Skeletal muscle satellite cell (primary cell): Measurements from ENCODE around the gene B3GNT3.

ENCODE experiments used
- H3K27me3 ChIP-seq: 2 replicates; pipeline ENCODE4 v1.7.0; 2013; ENCODE audit warnings: low read length; ENCODE audit not compliant: control insufficient read depth, insufficient read depth
- H3K36me3 ChIP-seq: 2 replicates; pipeline ENCODE4 v1.7.0; 2013; ENCODE audit warnings: mild to moderate bottlenecking, control low read depth, low read length; ENCODE audit not compliant: insufficient read depth
- H3K4me1 ChIP-seq: 2 replicates; pipeline ENCODE4 v1.7.0; 2013; ENCODE audit warnings: low read length; ENCODE audit not compliant: control insufficient read depth, insufficient read depth
- H3K4me2 ChIP-seq: 2 replicates; pipeline ENCODE4 v1.7.0; 2013; ENCODE audit warnings: mild to moderate bottlenecking, low read length
- H3K4me3 ChIP-seq: 2 replicates; pipeline ENCODE4 v1.7.0; 2013; ENCODE audit warnings: low read length
- H3K9ac ChIP-seq: 2 replicates; pipeline ENCODE4 v1.7.0; 2013; ENCODE audit warnings: mild to moderate bottlenecking, low read depth, low read length, moderate library complexity
- H3K9me3 ChIP-seq: replicated peaks from 2 replicates; pipeline ENCODE4 v1.7.0; 2013; ENCODE audit warnings: mild to moderate bottlenecking, control low read depth, low read length

B3GNT3 gene

GRCh38 chr19:17830567-17831418 lies 35.9 kb downstream of the B3GNT3 start:
- Histone ChIP-seq H3K4me3 (no peak overlapping the region), H3K4me2 (peak overlapping the region; percentile 58), H3K27me3 (peaks cover 48% of the 10 kb centered on the region), H3K9ac (no peak overlapping the region), H3K36me3 (no peaks in the 10 kb centered on the region), H3K4me1 (peaks cover 3% of the 10 kb centered on the region), H3K9me3 (no peaks in the 10 kb centered on the region)

- Histone ChIP-seq H3K9me3 (no peaks in the 10 kb centered on the region), H3K36me3 (no peaks in the 10 kb centered on the region), H3K4me1 (peaks cover 3% of the 10 kb centered on the region), H3K27me3 (peaks cover 54% of the 10 kb centered on the region), H3K4me2 (peak overlapping the region; percentile 58), H3K9ac (no peak overlapping the region), H3K4me3 (no peak overlapping the region)
Observed at GRCh38 chr19:17831419-17831888, 36.5 kb downstream of the B3GNT3 start.

- no peaks in the 10 kb centered on the region for H3K9me3 ChIP-seq
- no peak overlapping the region for H3K4me2 ChIP-seq
- no peaks in the 10 kb centered on the region for H3K36me3 ChIP-seq
- H3K27me3 ChIP-seq: peaks cover 58% of the 10 kb centered on the region
- no peak overlapping the region for H3K9ac ChIP-seq
- no peak overlapping the region for H3K4me3 ChIP-seq
- H3K4me1 ChIP-seq: peaks cover 3% of the 10 kb centered on the region
Observed at GRCh38 chr19:17832443-17833208, 37.7 kb downstream of the B3GNT3 start.

- Histone ChIP-seq H3K4me1 (peaks cover 3% of the 10 kb centered on the region), H3K4me3 (no peak overlapping the region), H3K36me3 (no peaks in the 10 kb centered on the region), H3K27me3 (peaks cover 70% of the 10 kb centered on the region), H3K4me2 (no peak overlapping the region), H3K9ac (no peak overlapping the region), H3K9me3 (no peaks in the 10 kb centered on the region)
Observed at GRCh38 chr19:17834350-17835181, 39.6 kb downstream of the B3GNT3 start.

GRCh38 chr19:17835182-17836006 lies 40.5 kb downstream of the B3GNT3 start:
- H3K4me1 ChIP-seq: peaks cover 3% of the 10 kb centered on the region
- H3K4me3 ChIP-seq: no peak overlapping the region
- peaks cover 71% of the 10 kb centered on the region for H3K27me3 ChIP-seq
- H3K36me3 ChIP-seq: no peaks in the 10 kb centered on the region
- H3K4me2 ChIP-seq: no peak overlapping the region
- H3K9me3 ChIP-seq: no peaks in the 10 kb centered on the region
- H3K9ac ChIP-seq: no peak overlapping the region

GRCh38 chr19:17836530-17836929 lies 41.6 kb downstream of the B3GNT3 start:
- peaks cover 2% of the 10 kb centered on the region for H3K4me1 ChIP-seq
- no peaks in the 10 kb centered on the region for H3K9me3 ChIP-seq
- peaks cover 72% of the 10 kb centered on the region for H3K27me3 ChIP-seq
- H3K9ac ChIP-seq: no peak overlapping the region
- H3K36me3 ChIP-seq: no peaks in the 10 kb centered on the region
- H3K4me3 ChIP-seq: no peak overlapping the region
- H3K4me2 ChIP-seq: no peak overlapping the region

GRCh38 chr19:17837972-17838371 lies 43.0 kb downstream of the B3GNT3 start:
- Histone ChIP-seq H3K4me1 (peaks cover 13% of the 10 kb centered on the region), H3K9ac (no peak overlapping the region), H3K4me2 (no peak overlapping the region), H3K27me3 (peaks cover 63% of the 10 kb centered on the region), H3K4me3 (no peak overlapping the region), H3K36me3 (no peaks in the 10 kb centered on the region), H3K9me3 (no peaks in the 10 kb centered on the region)

GRCh38 chr19:17840019-17840418 lies 45.1 kb downstream of the B3GNT3 start:
- no peak overlapping the region for H3K4me2 ChIP-seq
- no peaks in the 10 kb centered on the region for H3K9me3 ChIP-seq
- no peak overlapping the region for H3K4me3 ChIP-seq
- H3K4me1 ChIP-seq: peaks cover 13% of the 10 kb centered on the region
- no peaks in the 10 kb centered on the region for H3K36me3 ChIP-seq
- peaks cover 65% of the 10 kb centered on the region for H3K27me3 ChIP-seq
- no peak overlapping the region for H3K9ac ChIP-seq

- H3K36me3 ChIP-seq: no peaks in the 10 kb centered on the region
- peak overlapping the region; percentile 9 for H3K4me3 ChIP-seq
- H3K4me2 ChIP-seq: peak overlapping the region; percentile 78
- H3K9me3 ChIP-seq: no peaks in the 10 kb centered on the region
- peaks cover 13% of the 10 kb centered on the region for H3K4me1 ChIP-seq
- H3K27me3 ChIP-seq: peaks cover 57% of the 10 kb centered on the region
- no peak overlapping the region for H3K9ac ChIP-seq
Observed at GRCh38 chr19:17841371-17841809, 46.5 kb downstream of the B3GNT3 start.

GRCh38 chr19:17841810-17842662 lies 47.1 kb downstream of the B3GNT3 start:
- H3K9me3 ChIP-seq: no peaks in the 10 kb centered on the region
- H3K36me3 ChIP-seq: no peaks in the 10 kb centered on the region
- H3K4me2 ChIP-seq: peak overlapping the region; percentile 78
- peak overlapping the region; percentile 59 for H3K4me3 ChIP-seq
- H3K9ac ChIP-seq: peak overlapping the region; percentile 38
- H3K27me3 ChIP-seq: peaks cover 53% of the 10 kb centered on the region
- peaks cover 13% of the 10 kb centered on the region for H3K4me1 ChIP-seq
